NCI-H526 treated with DMSO at 0.1 percent for 48 hours (cell line): ENCODE measurements around the gene EEA1.

ENCODE experiments used
- DNase-seq: peaks from one replicate; lab custom pipeline; 2025; lab: John Stamatoyannopoulos, UW

EEA1 gene

DNA sequence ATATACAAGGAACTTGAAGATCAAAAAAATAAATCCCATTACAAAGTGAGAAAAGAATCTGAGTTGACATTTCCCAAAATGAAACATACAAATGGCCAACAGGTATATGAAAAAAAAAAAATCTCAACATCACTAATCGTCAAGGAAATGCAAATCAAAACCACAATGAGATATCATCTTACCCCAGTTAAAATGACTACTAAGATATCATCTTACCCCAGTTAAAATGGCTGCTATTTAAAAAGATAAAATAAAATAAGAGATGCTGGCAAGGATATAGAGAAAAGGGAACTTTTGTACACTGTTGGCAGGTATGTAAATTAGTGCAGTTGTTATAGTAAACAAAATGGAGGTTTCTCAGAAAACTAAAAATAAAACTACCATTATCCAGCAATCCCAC is 181.9 kb downstream of the EEA1 start:
- no peak for DNase-seq

DNA sequence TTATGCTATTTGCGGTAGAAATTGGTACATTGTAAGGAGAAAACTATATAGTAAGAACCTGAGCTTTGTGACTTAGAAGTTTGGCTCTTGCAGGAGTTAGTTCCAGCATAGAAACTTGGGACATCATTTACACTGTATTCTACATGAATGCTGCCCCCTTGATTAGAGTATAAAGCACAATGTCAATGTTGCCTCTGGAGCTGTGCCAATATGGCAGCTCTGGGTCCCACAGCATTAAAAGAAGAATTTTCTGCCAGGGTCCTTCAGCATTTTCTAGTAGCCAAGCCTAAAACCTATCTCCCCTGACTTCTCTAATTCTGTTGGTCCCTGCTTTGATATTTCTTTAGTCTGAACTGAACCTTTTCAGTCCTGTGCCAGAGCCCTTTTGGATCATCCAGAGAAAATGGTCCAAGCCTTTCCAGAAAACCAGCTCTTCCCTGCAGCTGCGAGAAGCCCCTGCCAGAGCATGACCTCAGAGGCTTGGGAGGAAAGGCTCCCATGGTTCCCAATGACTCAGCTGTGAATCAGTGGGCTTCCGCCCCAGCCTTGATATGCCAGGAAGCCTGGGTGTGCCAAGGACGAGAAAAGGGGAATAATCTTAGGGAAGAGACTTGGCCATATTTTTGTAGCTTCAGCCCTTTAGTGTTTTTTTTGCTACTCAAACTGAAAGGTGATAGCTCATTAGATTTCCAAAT is 183.1 kb downstream of the EEA1 start:
- DNase-seq, result no peak

DNA sequence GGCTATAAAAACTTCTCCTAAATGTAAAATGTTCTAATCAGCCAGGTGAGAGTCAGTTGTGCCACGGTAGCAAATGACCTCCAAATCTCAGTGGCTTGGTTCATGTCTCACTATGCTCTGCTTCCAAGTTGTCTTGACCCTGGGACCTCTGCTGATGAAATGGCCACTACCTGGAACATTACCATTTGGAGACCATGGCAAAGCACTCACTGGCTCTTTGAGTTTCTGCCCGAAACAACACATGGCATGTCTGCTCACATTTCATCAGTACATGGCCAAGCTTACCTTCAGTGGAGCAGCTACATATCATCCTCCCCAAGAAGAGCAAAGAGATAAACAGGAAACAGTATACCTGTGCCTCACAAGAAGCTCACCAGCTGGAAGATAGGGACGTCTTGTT is 186.1 kb downstream of the EEA1 start:
- DNase-seq, result no peak

DNA sequence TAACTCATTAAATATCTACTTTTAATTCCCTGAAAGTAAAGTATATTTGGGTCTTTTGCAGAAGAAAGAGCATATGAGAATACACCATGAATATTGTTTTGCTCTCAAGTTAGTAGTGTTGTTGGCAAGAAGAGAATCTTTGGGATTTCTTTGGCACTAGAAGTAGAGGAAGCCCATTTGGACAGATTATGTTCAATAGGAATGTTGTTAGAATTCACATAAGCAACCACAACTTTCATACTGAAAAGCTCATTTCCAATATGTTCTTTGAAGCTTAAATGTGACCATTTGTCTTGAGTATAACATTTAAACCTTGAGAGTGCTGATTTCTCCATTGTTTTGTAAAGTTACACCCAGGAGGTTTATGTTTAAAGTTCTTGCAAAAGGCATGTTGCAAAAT is 188.7 kb downstream of the EEA1 start:
- no peak for DNase-seq

DNA sequence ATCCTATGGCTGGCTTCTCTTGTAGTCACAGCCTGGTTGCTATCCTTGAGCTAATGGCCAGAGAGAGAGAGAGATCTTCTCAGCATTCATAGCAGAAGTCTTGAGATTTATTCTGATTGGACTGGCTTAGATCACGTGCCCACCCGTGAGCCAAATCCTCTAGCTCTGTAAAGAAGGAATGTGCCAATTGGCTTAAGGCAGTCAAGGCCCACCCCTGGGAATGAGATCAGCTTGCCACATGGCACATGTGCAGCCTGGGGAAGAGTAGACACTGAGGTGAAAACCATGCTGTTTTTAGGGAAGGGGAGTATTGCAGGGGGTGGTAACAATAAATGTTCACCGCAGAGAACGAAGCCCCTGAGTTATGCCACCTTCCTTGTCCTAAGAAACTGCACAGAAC is 190.0 kb downstream of the EEA1 start:
- DNase-seq, result no peak

DNA sequence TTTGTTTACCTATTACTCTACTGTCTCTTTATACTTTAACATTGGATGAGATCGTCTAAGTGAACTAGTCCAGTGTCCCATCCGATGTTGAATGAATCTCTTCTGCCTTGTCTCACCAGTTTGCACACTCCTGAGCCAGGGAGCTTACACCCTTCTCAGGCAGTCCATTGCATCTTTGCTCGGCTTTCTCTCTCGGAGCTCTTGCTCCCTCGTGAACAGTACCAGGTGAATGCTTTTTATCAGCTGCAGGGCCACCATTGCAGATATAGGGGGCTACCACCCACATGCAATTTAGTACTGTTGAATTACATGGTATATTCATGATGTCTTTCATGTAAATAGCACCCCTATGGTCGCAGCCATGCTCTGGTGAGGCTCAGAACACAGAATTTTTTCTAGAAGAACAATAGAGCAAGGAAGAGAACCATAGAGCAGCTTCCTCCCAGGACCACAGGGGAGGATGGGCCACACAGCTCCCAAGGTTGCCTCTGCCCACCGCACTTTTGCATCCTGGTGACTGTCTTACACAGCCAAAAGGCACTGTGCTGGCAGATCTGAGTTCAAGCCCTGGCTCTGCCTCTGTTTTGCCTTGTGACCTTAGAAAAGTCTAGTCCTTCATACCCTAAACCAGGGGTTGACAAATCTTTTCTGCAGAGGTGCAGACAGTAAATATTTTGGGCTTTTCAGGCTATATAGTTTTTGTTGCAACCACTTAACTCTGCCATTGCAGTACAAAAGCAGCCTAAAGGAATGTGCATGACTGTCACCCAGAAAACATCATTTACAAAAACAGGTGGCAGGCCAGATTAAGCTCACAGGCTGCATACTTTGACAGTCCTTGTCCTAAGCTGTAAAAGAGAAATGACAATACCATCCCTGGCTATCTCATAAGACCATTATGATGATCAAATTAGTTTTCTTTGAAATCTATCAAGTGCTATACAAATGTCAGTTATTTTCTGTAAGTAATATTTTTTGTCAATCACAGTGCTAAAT is 190.9 kb downstream of the EEA1 start:
- no peak for DNase-seq

DNA sequence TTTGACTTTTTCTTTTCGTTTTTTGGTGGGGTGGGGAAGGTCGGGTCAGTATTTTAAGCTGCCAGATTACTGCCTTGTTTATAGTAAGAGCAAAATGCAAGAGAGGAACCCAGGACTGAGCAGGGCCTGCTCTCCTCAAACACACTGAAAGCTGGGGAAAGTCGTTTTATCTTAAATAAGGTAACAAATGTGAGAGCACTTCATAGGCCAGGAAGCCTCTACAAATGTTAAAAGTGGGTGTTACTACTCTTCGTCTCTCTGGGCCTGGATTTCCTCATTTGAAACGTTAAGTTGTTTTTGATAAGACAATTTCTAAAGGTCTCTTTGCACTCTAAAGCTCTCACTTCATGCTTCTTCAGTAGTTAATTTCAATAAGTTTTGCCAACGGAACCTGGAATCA is 192.5 kb downstream of the EEA1 start:
- no peak for DNase-seq

DNA sequence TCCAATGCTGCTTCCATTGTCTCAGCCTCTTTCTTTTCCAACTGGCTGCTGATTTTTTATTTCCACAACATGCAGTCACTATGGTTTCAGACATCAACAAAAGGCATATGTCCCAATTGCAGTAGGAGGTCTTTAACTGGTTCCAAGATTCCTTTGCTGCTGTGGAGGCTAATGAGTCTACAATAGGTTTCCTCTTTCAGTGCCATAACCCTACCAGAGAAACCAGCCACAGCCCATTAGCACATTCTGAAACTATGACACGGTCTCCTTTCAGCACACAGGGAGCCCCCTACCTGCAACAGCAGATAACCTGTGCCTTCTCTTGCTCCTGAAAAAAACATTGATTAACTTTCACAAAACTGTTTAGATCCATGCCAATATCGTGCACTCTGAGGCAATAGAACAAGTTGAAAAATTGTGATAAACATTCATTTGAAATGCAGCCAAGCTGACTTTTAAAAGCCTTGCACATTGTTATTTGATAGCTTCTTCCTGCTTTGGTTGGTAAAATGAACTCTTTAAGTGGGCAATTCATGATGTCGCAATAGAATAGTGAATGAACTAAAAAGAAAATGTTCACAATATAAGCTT is 193.9 kb downstream of the EEA1 start:
- no peak for DNase-seq

DNA sequence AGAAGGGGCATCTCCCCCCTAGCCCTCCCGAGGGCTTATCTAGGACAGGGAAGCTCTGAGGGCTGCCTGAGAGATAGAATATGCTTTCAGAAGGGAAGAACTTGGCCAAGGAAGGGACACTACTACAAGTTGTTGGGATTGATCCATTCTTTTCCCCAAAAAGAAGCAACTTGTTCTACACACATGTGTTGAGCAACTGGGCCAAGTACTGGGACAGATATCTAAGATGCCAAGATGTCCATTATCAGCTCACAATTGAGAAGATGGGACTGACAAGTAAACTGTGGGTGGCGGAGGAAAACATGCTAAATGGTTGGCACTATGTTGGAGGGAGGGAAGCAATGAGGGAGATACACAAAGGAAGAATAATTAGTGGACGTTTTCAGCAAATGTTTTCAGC is 195.4 kb downstream of the EEA1 start:
- no peak for DNase-seq

DNA sequence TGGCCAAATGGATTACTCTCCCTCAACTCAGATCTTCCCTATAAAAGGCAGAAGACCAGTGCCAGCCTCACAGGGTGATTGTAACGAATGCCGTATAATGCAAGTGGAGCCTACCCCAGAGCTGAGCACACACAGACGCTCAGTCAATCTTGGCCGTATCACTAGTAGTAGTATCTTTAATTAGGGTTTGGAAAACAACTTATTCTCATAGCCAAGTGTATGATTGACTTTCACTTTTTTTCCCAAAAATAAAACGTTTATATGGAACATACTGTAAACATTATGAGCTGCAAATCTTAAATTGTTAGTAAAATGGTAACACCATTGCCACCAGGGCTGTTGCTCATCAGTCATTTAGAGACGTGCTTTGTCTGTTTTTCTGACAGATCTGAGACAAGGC is 195.9 kb downstream of the EEA1 start:
- DNase-seq, result no peak

DNA sequence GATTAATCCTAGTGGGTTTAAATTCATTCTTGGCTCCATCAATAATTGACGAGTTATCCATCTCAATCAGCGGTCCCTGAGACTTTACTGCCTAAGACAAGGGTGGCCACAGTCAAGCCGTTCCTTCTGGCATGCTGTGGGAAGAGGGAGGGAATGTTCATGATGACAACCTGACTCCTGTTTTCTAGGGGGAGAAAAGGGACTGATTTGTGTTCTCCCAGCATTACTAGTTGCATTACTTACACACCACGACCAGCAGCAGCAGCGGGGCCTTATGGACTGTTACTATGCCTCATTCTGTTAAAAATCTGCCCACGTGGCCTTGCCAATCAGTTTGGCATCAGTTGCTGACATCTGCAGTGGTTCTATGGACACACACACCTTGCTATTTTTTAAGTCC is 196.4 kb downstream of the EEA1 start:
- DNase-seq, result no peak

DNA sequence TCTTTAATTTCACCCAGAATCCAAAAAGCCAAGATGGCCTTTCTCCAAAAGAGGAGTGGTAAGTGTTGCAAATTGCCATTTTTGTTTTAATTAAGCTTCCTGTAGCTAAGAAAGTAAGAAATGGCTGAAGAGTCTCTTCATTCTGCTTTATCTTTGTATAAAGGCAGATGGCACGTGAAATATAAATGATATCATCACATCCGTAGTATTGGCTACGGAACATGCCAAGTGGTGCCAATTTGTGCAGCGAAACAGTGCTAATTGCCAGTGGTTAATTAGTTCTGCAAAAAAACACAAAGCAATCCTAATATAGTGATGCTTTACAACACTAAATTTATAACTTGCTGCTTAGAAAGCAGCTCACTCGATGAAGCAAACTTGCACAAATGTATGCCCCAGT is 196.9 kb downstream of the EEA1 start:
- no peak for DNase-seq

DNA sequence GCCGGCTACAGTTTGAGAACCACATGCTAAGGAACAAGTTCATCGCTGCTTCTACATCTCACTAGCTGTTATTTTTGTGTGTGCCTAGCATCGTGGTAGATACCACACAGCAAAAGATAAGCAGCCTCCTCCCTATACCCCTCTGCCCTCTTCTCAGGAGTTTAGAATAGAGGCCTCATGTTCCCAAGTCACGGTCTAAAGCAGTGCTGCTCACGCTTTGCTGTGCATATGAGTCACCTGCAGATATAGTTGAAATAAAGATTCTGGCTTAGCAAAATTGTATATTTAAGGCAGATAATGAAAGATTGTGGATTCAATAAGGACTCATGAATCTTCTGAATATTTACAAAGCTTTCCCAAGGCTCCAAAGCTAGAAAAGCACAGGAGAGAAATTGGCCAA is 198.3 kb downstream of the EEA1 start:
- no peak for DNase-seq

DNA sequence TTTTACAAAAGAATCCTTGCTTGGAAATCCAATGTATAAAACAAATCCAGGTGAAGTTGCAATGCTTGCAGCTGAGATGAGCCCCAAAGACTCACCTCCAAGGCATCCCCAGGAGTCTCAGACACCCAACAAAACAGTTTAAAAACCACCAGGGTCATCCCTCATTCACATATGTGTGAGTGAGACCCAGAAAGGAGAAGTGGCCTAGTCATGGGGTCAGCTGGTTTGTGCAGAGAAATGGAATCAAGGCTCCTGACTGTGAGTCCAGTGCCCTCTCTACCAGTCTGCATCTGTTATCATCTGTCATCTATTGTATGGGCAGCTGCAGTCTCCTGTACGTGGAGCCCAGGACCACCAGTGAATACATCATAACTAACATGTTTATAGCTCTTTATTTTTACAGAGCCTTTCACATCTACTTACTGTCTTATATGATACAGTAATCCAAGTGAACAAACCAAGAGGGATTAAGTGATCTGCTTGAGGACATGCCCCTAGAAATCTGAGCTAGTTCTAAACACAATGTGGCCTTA is 199.3 kb downstream of the EEA1 start:
- no peak for DNase-seq

DNA sequence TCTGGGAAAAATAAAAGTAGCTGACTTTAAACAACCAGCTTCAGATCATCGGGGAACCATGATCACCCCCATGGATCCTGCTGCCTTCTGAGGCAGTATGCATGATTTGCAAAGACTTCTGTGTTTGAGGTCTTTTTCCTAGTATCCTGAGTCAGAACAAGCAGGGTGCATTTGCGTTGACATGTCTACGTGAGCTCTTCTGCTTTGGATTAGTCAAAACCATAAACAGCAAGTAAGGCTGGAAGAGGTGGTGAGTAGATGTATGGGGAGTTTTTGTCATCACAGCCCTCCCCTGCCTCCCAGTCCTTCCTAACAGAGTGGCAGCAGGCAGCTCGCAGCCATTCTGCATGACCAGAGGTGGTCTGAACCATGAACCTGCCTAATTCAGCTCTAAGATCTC is 202.2 kb downstream of the EEA1 start:
- DNase-seq, result no peak

DNA sequence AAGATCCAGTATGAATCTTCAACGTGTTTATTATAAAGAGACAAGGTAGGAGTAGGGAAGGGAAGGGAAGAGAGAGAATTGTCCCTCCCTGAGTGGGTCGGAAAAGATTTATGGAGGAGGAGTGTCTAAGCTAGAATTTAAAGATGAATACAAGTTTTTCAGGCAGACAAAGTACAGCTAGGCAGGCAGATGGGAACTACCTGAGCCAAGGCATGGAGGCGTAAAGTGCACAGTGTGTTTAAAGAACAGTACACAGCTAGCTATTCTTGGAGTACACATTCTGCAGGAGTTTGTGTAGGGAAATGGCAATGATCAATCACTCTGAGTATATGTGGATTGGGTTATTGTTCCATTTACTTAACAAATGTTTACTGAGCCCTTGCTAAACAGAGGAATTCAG is 206.2 kb downstream of the EEA1 start:
- DNase-seq, result no peak

DNA sequence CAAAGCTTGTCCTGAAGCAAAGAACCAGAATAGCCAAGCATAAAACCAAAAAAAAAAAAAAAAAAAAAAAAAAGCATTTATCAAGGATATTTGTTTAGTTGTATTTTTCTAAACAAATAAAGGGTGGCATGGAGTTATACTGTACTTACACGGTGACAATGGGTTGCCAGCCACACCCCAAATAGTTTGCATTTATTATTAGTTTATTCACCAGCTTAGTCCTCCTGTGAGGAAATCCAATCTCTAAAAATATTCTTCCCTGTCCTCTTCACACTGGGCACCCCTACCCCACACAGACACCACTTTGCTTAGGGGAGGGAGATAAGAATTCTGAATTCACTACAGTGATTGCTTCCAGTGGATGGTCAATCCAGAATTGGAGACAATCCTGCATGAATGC is 207.4 kb downstream of the EEA1 start:
- DNase-seq, result no peak

DNA sequence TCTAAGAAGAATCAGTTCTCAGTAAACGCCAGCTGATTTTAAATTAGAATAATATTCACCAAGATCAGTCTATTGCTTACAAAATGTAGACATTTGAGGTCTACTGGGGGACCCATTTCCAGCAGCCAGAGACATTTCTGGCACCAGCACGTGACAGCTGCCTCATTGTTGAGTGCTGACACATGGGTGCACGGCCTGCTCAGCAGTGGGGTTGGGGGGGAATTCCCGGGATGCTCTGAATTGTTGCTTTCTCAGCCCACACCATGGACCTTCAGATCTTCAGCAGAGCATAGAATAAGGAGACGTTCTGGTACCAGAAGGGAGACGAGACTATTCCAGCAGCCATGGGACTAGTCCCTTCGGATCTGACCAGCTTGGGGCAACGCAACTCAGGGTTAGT is 208.0 kb downstream of the EEA1 start:
- no peak for DNase-seq
